HG03432 (cell line): ENCODE results near the gene PLEKHB2.
"Not testable (repeated sequence)": the region's sequence is repeated elsewhere in the genome, so short reads cannot be mapped to it uniquely, and the experiment has no call there.

ENCODE experiments used
- ATAC-seq: cut with Tn5 transposase; IDR thresholded peaks from one replicate; pipeline ENCODE4 v1.9.1; 2021; ENCODE audit warnings: mild to moderate bottlenecking, moderate library complexity; ENCODE audit not compliant: unreplicated experiment

The PLEKHB2 gene

GRCh38 chr2:131142849-131143248, 37.7 kb downstream of the PLEKHB2 start:
- ATAC-seq, result no peak

- no peak for ATAC-seq
These were observed 38.7 kb downstream of the PLEKHB2 start for GRCh38 chr2:131143803-131144202.

- ATAC-seq, result peak; percentile 68
These were observed 39.9 kb downstream of the PLEKHB2 start for GRCh38 chr2:131145040-131145439.

- no peak for ATAC-seq
These were observed 41.1 kb downstream of the PLEKHB2 start for GRCh38 chr2:131146231-131146630.

- ATAC-seq, result no peak
These were observed 41.6 kb downstream of the PLEKHB2 start for GRCh38 chr2:131146749-131147148.

- ATAC-seq, result no peak
These were observed 43.3 kb downstream of the PLEKHB2 start for GRCh38 chr2:131148426-131148825.

- ATAC-seq, result not testable (repeated sequence)
These were observed 45.0 kb downstream of the PLEKHB2 start for GRCh38 chr2:131150109-131150508.

- ATAC-seq, result no peak
These were observed 46.3 kb downstream of the PLEKHB2 start for GRCh38 chr2:131151398-131151797.

- no peak for ATAC-seq
These were observed 46.9 kb downstream of the PLEKHB2 start for GRCh38 chr2:131152074-131152473.

- no peak for ATAC-seq
These were observed 48.4 kb downstream of the PLEKHB2 start for GRCh38 chr2:131153529-131153928.

- ATAC-seq, result peak; percentile 91
These were observed 49.0 kb downstream of the PLEKHB2 start for GRCh38 chr2:131154071-131154531.

GRCh38 chr2:131154647-131155046, 49.5 kb downstream of the PLEKHB2 start:
- ATAC-seq, result no peak

GRCh38 chr2:131155208-131155855, 50.2 kb downstream of the PLEKHB2 start:
- no peak for ATAC-seq

GRCh38 chr2:131156452-131157149, 51.5 kb downstream of the PLEKHB2 start:
- ATAC-seq, result peak; percentile 33

- not testable (repeated sequence) for ATAC-seq
These were observed 60.4 kb downstream of the PLEKHB2 start for GRCh38 chr2:131165562-131165961.

- no peak for ATAC-seq
These were observed 63.4 kb downstream of the PLEKHB2 start for GRCh38 chr2:131168538-131168937.

GRCh38 chr2:131178050-131178449, 72.9 kb downstream of the PLEKHB2 start:
- ATAC-seq, result not testable (repeated sequence)

- not testable (repeated sequence) for ATAC-seq
These were observed 73.7 kb downstream of the PLEKHB2 start for GRCh38 chr2:131178721-131179418.

GRCh38 chr2:131181451-131181850, 76.3 kb downstream of the PLEKHB2 start:
- ATAC-seq, result not testable (repeated sequence)

- not testable (repeated sequence) for ATAC-seq
These were observed 88.3 kb downstream of the PLEKHB2 start for GRCh38 chr2:131193421-131193820.

GRCh38 chr2:131196186-131196585, 91.0 kb downstream of the PLEKHB2 start:
- ATAC-seq, result not testable (repeated sequence)
